ENCODE data around the gene METTL18. TPM values are rescaled to one million over a fixed set of nuclear protein-coding genes. Genes with fewer than 3 reads are reported as not detected.

METTL18 gene
- total RNA-seq, 1 experiment from 2014 or later = 10.4 TPM

DNA sequence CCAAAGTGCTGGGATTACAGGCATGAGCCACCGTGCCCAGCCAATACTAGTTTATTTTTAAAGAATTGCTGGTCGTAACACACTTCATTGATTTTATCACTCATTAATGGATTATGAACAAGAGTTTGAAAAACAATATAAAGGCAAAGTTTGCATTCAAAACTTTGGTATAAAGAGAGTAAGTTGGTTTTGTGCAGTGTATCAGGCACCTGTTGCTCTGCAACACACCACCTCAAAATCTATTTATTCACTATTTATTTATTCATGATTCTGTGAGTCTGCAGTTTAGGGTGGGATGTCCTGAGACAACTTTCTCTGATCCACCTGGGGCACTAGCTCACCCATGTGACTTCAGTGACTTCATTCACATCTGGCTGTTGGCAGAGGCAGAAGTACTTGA lies 10.2 kb upstream of the METTL18 start:
- H3K4me1 ChIP-seq = no peaks in the 10 kb centered on the region
- DNase-seq = no peak
- H3K27ac ChIP-seq = no peak overlapping the region
- H3K4me3 ChIP-seq = no peak overlapping the region
- H3K9me3 ChIP-seq (replicated peaks) = no peaks in the 10 kb centered on the region
- no peaks in the 10 kb centered on the region for H3K27me3 ChIP-seq
- H3K36me3 ChIP-seq = peaks cover 48% of the 10 kb centered on the region

DNA sequence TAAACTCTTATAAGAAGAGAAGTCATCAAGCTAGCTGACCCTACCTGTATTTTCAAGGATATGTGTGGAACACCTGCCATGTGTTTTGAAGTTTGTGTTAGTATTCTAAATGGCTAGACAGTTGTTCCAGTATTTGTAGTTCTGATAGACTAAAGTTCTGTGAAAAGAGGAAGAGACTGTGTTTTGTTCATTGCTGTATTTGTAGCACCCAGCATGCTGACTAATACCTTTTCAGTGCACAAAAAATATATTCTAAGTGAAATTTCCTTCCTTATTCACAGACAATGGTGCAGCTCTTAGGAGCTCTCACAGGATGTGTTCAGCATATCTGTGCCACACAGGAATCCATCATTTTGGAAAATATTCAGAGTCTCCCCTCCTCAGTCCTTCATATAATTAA lies 8.2 kb upstream of the METTL18 start:
- no peak overlapping the region for H3K4me3 ChIP-seq
- no peaks in the 10 kb centered on the region for H3K27me3 ChIP-seq
- no peaks in the 10 kb centered on the region for H3K4me1 ChIP-seq
- H3K9me3 ChIP-seq (replicated peaks) = no peaks in the 10 kb centered on the region
- peaks cover 47% of the 10 kb centered on the region for H3K36me3 ChIP-seq
- H3K27ac ChIP-seq = no peak overlapping the region
- DNase-seq = no peak

- Histone ChIP-seq H3K4me1 (no peaks in the 10 kb centered on the region), H3K4me3 (no peak overlapping the region), H3K9me3 (replicated peaks) (no peaks in the 10 kb centered on the region), H3K36me3 (peaks cover 17% of the 10 kb centered on the region), H3K27ac (no peak overlapping the region), H3K27me3 (no peaks in the 10 kb centered on the region)
- no peak for DNase-seq
These were observed 2.6 kb upstream of the METTL18 start for GRCh38 chr1:169797281-169797680.

DNA sequence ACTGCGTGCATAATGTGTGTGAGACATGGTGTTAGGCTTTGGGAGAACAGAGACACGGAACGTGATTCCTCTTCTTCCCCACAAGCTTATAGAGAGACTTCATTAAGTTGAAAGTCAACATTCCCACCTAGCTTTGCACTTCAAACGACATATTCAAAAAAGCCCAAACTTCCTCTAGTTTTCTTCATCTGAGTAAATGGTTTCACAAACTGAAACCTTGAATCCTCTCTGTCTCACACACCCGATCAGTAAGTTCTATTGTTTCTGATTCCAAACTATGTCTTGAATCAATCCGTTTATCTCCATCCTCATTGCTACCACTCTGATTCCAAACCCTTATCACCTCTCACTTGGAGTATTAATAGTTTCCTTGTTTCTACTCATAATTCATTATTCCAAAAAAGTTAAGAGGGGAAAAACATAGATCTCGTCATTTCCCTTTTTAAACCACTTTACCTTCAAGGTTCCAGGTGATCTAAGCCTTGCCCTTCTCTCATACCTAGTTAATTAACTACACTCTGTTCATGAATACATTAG lies 1.6 kb upstream of the METTL18 start:
- H3K4me1 ChIP-seq = no peaks in the 10 kb centered on the region
- no peak overlapping the region; the same call in 1 of the 2 replicates for H3K4me3 ChIP-seq
- H3K36me3 ChIP-seq = peaks cover 15% of the 10 kb centered on the region
- H3K9me3 ChIP-seq (replicated peaks) = no peaks in the 10 kb centered on the region
- DNase-seq = no peak
- no peak overlapping the region for H3K27ac ChIP-seq
- H3K27me3 ChIP-seq = no peaks in the 10 kb centered on the region

GRCh38 chr1:169795687-169796086 lies 980 bp upstream of the METTL18 start:
- Histone ChIP-seq H3K9me3 (replicated peaks) (no peaks in the 10 kb centered on the region), H3K27ac (peak overlapping the region; percentile 91), H3K4me1 (no peaks in the 10 kb centered on the region)

DNA sequence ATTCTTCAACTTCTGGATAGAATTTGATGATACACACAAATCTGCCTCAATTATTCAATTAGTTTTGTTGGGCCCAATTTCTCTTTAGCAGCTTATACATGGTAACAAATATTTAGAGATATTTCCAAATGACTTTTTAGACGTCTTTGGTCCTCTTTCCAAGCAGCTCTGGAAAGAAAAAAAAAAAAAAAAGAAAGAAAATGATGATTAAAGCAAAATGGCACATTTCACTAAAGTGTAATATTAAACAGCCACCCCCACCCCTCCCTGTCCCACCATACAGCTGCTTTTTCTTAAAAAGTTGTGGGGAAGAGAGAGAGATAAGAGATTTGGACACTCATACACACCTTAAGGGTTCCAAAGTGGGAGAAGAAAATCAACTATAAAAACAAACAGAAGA lies 977 bp downstream of the METTL18 start:
- H3K36me3 ChIP-seq = peaks cover 8% of the 10 kb centered on the region; the same call in 1 of the 2 replicates
- peak overlapping the region; percentile 77 for H3K4me3 ChIP-seq
- H3K27ac ChIP-seq = no peak overlapping the region; the same call in 1 of the 2 replicates
- no peaks in the 10 kb centered on the region for H3K4me1 ChIP-seq
- H3K27me3 ChIP-seq = no peaks in the 10 kb centered on the region
- no peak for DNase-seq
- H3K9me3 ChIP-seq (replicated peaks) = no peaks in the 10 kb centered on the region

More at GRCh38 chr1:169795687-169796086, 980 bp upstream of the METTL18 start:
- Histone ChIP-seq H3K27me3 (no peaks in the 10 kb centered on the region), H3K36me3 (peaks cover 15% of the 10 kb centered on the region), H3K4me3 (peak overlapping the region; percentile 77)
- peak in 1 of 2 experiments; percentile 9 for DNase-seq

DNA sequence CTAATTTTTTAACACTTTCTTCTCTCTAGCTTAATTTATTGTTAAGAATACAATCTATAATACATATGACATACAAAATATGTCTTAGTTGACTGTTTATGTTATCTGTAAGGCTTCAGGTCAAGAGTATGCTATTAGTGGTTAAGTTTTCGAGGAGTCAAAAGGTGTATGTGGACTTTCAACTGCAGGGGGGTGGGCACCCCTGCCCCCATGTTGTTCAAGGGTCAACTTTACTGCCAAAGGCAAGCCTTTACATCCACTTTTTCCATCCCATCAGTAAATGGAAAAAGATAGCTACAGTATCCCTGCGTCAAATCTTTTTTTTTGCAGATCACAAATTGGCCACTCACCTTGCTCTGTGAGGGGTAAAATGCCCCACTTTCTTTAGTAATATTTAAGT lies 6.3 kb downstream of the METTL18 start:
- no peaks in the 10 kb centered on the region for H3K4me1 ChIP-seq
- DNase-seq = no peak
- H3K27ac ChIP-seq = no peak overlapping the region
- H3K36me3 ChIP-seq = peaks cover 8% of the 10 kb centered on the region; the same call in 1 of the 2 replicates
- H3K4me3 ChIP-seq = no peak overlapping the region
- H3K27me3 ChIP-seq = no peaks in the 10 kb centered on the region
- H3K9me3 ChIP-seq (replicated peaks) = no peaks in the 10 kb centered on the region

DNA sequence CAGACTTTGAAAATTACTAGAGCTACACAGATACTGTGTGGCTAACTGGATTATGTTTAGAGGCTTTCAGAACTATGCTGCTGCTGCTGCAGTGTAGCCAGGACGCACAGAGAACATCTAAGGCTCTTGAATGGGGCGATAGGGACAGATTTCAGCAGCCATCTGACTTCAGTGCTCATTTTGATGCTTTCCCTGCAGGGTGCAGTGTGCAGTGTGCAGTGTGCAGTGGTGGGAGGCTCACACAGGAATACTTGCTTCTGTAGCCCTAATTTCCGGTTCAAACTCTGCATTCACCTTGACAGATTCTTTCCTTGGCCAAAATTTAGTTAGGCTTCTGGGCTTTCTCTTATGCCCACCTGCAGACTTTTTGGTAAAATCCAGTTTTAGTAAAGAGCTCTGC lies 7.7 kb downstream of the METTL18 start:
- Histone ChIP-seq H3K27me3 (no peaks in the 10 kb centered on the region), H3K27ac (no peak overlapping the region), H3K4me3 (no peak overlapping the region), H3K4me1 (no peaks in the 10 kb centered on the region), H3K36me3 (no peaks in the 10 kb centered on the region), H3K9me3 (replicated peaks) (no peaks in the 10 kb centered on the region)
- DNase-seq = no peak

- no peaks in the 10 kb centered on the region for H3K4me1 ChIP-seq
- H3K9me3 ChIP-seq (replicated peaks) = no peaks in the 10 kb centered on the region
- no peak overlapping the region for H3K27ac ChIP-seq
- H3K27me3 ChIP-seq = no peaks in the 10 kb centered on the region
- DNase-seq = no peak
- H3K36me3 ChIP-seq = no peaks in the 10 kb centered on the region
- no peak overlapping the region for H3K4me3 ChIP-seq
These were observed 9.4 kb downstream of the METTL18 start for GRCh38 chr1:169785267-169785666.

GRCh38 chr1:169784102-169784501 lies 10.6 kb downstream of the METTL18 start:
- H3K27ac ChIP-seq = no peak overlapping the region
- H3K27me3 ChIP-seq = no peaks in the 10 kb centered on the region
- H3K4me1 ChIP-seq = no peaks in the 10 kb centered on the region
- no peak for DNase-seq
- H3K9me3 ChIP-seq (replicated peaks) = no peaks in the 10 kb centered on the region
- no peak overlapping the region for H3K4me3 ChIP-seq
- H3K36me3 ChIP-seq = no peaks in the 10 kb centered on the region

GRCh38 chr1:169782596-169782995 lies 12.1 kb downstream of the METTL18 start:
- no peak for DNase-seq
- Histone ChIP-seq H3K4me3 (no peak overlapping the region), H3K27ac (no peak overlapping the region), H3K36me3 (no peaks in the 10 kb centered on the region), H3K9me3 (replicated peaks) (no peaks in the 10 kb centered on the region), H3K4me1 (no peaks in the 10 kb centered on the region), H3K27me3 (no peaks in the 10 kb centered on the region)

DNA sequence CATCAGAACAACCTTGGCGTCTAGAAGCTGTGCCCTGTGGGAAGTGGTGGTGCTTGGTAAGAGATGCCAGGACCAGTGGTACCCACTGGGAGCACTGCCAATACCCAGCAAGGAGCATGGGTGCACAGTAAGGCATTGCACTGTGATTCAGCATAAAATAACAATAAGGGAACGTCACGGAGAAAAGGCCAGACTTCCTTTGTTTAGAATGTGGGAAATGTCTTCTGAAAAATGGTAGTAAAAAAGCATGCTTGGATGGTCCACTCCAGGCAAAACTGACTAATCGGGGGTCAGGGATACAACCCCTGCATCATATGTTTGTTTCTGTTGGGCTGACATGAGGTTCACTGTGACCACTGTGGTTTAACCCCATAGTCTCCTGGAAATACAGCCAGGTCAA lies 14.7 kb downstream of the METTL18 start:
- H3K27me3 ChIP-seq = no peaks in the 10 kb centered on the region
- H3K4me3 ChIP-seq = no peak overlapping the region
- H3K36me3 ChIP-seq = no peaks in the 10 kb centered on the region
- DNase-seq = no peak
- H3K27ac ChIP-seq = no peak overlapping the region
- no peaks in the 10 kb centered on the region for H3K4me1 ChIP-seq
- H3K9me3 ChIP-seq (replicated peaks) = no peaks in the 10 kb centered on the region

- H3K4me1 ChIP-seq = no peaks in the 10 kb centered on the region
- H3K9me3 ChIP-seq (replicated peaks) = no peaks in the 10 kb centered on the region
- no peak for DNase-seq
- no peak overlapping the region for H3K27ac ChIP-seq
- H3K4me3 ChIP-seq = no peak overlapping the region
- no peaks in the 10 kb centered on the region for H3K36me3 ChIP-seq
- H3K27me3 ChIP-seq = no peaks in the 10 kb centered on the region
These were observed 15.6 kb downstream of the METTL18 start for GRCh38 chr1:169779150-169779549.

GRCh38 chr1:169776440-169776839 lies 18.3 kb downstream of the METTL18 start:
- DNase-seq = no peak
- H3K27ac ChIP-seq = no peak overlapping the region
- H3K4me3 ChIP-seq = no peak overlapping the region
- H3K4me1 ChIP-seq = no peaks in the 10 kb centered on the region
- no peaks in the 10 kb centered on the region for H3K9me3 ChIP-seq (replicated peaks)
- H3K36me3 ChIP-seq = no peaks in the 10 kb centered on the region
- H3K27me3 ChIP-seq = no peaks in the 10 kb centered on the region

DNA sequence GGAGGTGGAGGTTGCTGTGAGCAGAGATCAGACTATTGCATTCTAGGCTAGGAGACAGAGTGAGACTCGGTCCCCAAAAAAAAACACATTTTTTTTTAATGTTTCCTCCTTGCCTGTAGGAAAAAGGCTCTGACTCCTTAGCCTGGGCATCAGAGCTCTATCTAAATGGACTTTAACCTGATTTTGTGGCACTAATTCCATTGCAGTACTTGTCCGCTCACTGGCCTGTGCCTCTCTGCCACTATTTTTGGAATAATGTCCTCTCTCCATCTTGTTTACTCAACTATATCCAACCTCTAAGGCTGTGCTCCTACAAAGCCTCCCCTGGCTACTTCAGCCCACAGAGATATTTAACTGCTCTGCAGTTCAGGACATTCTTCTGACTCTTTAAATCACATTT lies 26.5 kb downstream of the METTL18 start:
- no peaks in the 10 kb centered on the region for H3K27me3 ChIP-seq
- no peak for DNase-seq
- no peaks in the 10 kb centered on the region for H3K4me1 ChIP-seq
- H3K4me3 ChIP-seq = no peak overlapping the region
- no peaks in the 10 kb centered on the region for H3K9me3 ChIP-seq (replicated peaks)
- no peaks in the 10 kb centered on the region for H3K36me3 ChIP-seq
- H3K27ac ChIP-seq = no peak overlapping the region

GRCh38 chr1:169765580-169766331 lies 29.0 kb downstream of the METTL18 start:
- no peak overlapping the region for H3K27ac ChIP-seq
- no peak for DNase-seq
- no peaks in the 10 kb centered on the region for H3K4me1 ChIP-seq
- H3K27me3 ChIP-seq = no peaks in the 10 kb centered on the region
- H3K4me3 ChIP-seq = no peak overlapping the region
- H3K36me3 ChIP-seq = no peaks in the 10 kb centered on the region
- no peaks in the 10 kb centered on the region for H3K9me3 ChIP-seq (replicated peaks)

All from SJCRH30 (cell line).